ENCODE measurements around the gene THAP11. TPM values are rescaled to one million over a fixed set of nuclear protein-coding genes. Genes with fewer than 3 reads are reported as not detected.

The THAP11 gene
- total and polyA plus RNA-seq, 10 donors, result 19.9 to 80.7 (median 31.9) TPM

- Histone ChIP-seq H3K4me3 (peak overlapping the region; percentile 93 to 99 (median 98)), H3K27me3 (replicated peaks in 1 of 7) (no peaks in the 10 kb centered on the region), H3K27ac (peak overlapping the region; percentile 77 to 92 (median 84)), H3K9me3 (no peaks in the 10 kb centered on the region), H3K36me3 (peaks cover 7 to 64% (median 51%) of the 10 kb centered on the region in 6 donors), H3K4me1 (peaks cover 29 to 60% (median 43%) of the 10 kb centered on the region in 6 donors)
- whole genome bisulfite sequencing, 5 donors, result 12 to 20% (median 15%) methylated on average over 15 to 23 of the region's 23 CpGs
- DNase-seq, result no peak
- intact Hi-C loops (cut with DNase I; ENCODE audit: low total_unique reads), result no loop called here
- TF ChIP-seq POLR2AphosphoS5 (IDR thresholded peaks at IDR 0.05), result no peak
- TF ChIP-seq POLR2A (IDR thresholded peaks at IDR 0.05), result no peak
- TF ChIP-seq CTCF (IDR thresholded peaks at IDR 0.05 in 8 of 11, conservative IDR thresholded peaks at IDR 0.05 in 3 of 11), result no peak
These were observed 31.6 kb downstream of the THAP11 start for GRCh38 chr16:67873435-67874370.

GRCh38 chr16:67874372-67874771 is 32.3 kb downstream of the THAP11 start:
- DNase-seq, result no peak
- peak overlapping the region in 6 of 8 donors; percentile 93 to 99 (median 98) for H3K4me3 ChIP-seq
- no peaks in the 10 kb centered on the region for H3K9me3 ChIP-seq
- TF ChIP-seq POLR2AphosphoS5 (IDR thresholded peaks at IDR 0.05) (no peak), CTCF (IDR thresholded peaks at IDR 0.05 in 8 of 11, conservative IDR thresholded peaks at IDR 0.05 in 3 of 11) (no peak), POLR2A (IDR thresholded peaks at IDR 0.05) (no peak)
- no peaks in the 10 kb centered on the region for H3K27me3 ChIP-seq (replicated peaks in 1 of 7)
- H3K4me1 ChIP-seq, result peaks cover 29 to 60% (median 43%) of the 10 kb centered on the region in 6 donors
- 76 to 88% (median 83%) methylated on average over 3 of the region's 3 CpGs for WGBS, 5 donors
- H3K27ac ChIP-seq, result peak overlapping the region in 1 of 8 donors; percentile 92
- intact Hi-C loops (cut with DNase I; ENCODE audit: low total_unique reads), result no loop called here
- peaks cover 7 to 64% (median 51%) of the 10 kb centered on the region in 6 donors for H3K36me3 ChIP-seq

GRCh38 chr16:67877064-67877463 is 34.9 kb downstream of the THAP11 start:
- intact Hi-C loops (cut with DNase I; ENCODE audit: low total_unique reads), result no loop called here
- peaks cover 29 to 51% (median 40%) of the 10 kb centered on the region in 6 donors for H3K4me1 ChIP-seq
- no peak overlapping the region for H3K4me3 ChIP-seq
- H3K27ac ChIP-seq, result no peak overlapping the region
- H3K36me3 ChIP-seq, result peaks cover 7 to 67% (median 60%) of the 10 kb centered on the region in 6 donors
- TF ChIP-seq POLR2AphosphoS5 (IDR thresholded peaks at IDR 0.05) (no peak), CTCF (IDR thresholded peaks at IDR 0.05 in 8 of 11, conservative IDR thresholded peaks at IDR 0.05 in 3 of 11) (no peak), POLR2A (IDR thresholded peaks at IDR 0.05) (no peak)
- WGBS, 5 donors, result 94 to 97% (median 97%) methylated on average over 8 to 11 of the region's 11 CpGs
- H3K9me3 ChIP-seq, result no peaks in the 10 kb centered on the region
- H3K27me3 ChIP-seq (replicated peaks in 1 of 7), result no peaks in the 10 kb centered on the region
- no peak for DNase-seq

- TF ChIP-seq POLR2AphosphoS5 (IDR thresholded peaks at IDR 0.05) (no peak), POLR2A (IDR thresholded peaks at IDR 0.05) (no peak), CTCF (IDR thresholded peaks at IDR 0.05 in 8 of 11, conservative IDR thresholded peaks at IDR 0.05 in 3 of 11) (no peak)
- Histone ChIP-seq H3K9me3 (no peaks in the 10 kb centered on the region), H3K4me3 (no peak overlapping the region), H3K27ac (no peak overlapping the region), H3K27me3 (replicated peaks in 1 of 7) (no peaks in the 10 kb centered on the region), H3K4me1 (peaks cover 24 to 41% (median 34%) of the 10 kb centered on the region in 6 donors), H3K36me3 (peaks cover 7 to 79% (median 72%) of the 10 kb centered on the region in 6 donors)
- WGBS, 5 donors, result 91 to 98% (median 94%) methylated on average over 4 to 6 of the region's 6 CpGs
- no peak for DNase-seq
- intact Hi-C loops (cut with DNase I; ENCODE audit: low total_unique reads), result no loop called here
These were observed 36.1 kb downstream of the THAP11 start for GRCh38 chr16:67878232-67878631.

Data from spleen (tissue), 11 donors.